ENCODE measurements around the gene STX5. TPM values are rescaled to one million over a fixed set of nuclear protein-coding genes. Genes with fewer than 3 reads are reported as not detected.
A peak's percentile ranks its signal among the peaks of the same experiment; 100 is the strongest.

The STX5 gene
- polyA plus RNA-seq, 2 of the 4 experiments (the other 2 are of a cell fraction), result 19.5 to 32.3 TPM

DNA sequence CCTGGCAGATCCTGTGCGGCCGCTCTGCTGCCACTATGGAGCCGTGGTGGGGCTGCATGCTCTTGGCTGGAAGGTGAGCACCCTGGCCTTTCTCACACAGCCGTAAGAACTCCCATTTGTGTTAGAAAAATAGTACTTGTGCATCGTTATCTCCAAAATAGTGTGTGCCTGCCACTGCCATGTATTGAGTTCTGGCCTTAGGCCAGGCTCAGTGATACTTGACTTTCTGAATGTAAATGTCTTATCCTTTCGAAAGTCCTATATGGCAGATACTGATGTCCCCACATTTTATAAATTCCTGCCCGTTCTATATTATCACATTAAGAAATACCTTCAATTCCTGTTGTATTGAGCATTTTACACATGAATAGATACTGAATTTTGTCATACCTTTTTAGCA lies 49.1 kb downstream of the STX5 start:
- no peaks in the 10 kb centered on the region for H3K9me3 ChIP-seq
- CTCF ChIA-PET, result no interaction called here
- no peak for DNase-seq (ENCODE audit: low read depth in 1 of 2, low spot score in 1 of 2)
- POLR2A ChIA-PET, result interaction anchor here (0.8 kb wide), 1 partner anchor 12 kb away, joined by 4 read pairs; no protein-coding TSS in a partner anchor
- peaks cover 6% of the 10 kb centered on the region; the same call in 1 of the 3 replicates for H3K4me1 ChIP-seq
- no peak for ATAC-seq
- FAIRE-seq, result no peak
- WGBS (ENCODE audit: missing lambda C conversion rate), result 95% methylated on average over 7 of the region's 7 CpGs
- TF ChIP-seq TFCP2L1 (CRISPR knock-in tag; IDR thresholded peaks at IDR 0.05) (no peak), RFX5 (IDR thresholded peaks at IDR 0.05) (no peak), KDM5A (IDR thresholded peaks at IDR 0.05) (no peak), HEYL (CRISPR knock-in tag; IDR thresholded peaks at IDR 0.05) (no peak), ZSCAN20 (CRISPR knock-in tag; IDR thresholded peaks at IDR 0.05) (no peak), GATA3 (IDR thresholded peaks at IDR 0.05; ENCODE audit: borderline replicate concordance) (no peak), FOXS1 (CRISPR knock-in tag; IDR thresholded peaks at IDR 0.05) (no peak), EHMT2 (IDR thresholded peaks at IDR 0.05; ENCODE audit: low read depth) (no peak), CBX2 (IDR thresholded peaks at IDR 0.05; ENCODE audit: borderline replicate concordance, low read depth) (no peak), CHD4 (IDR thresholded peaks at IDR 0.05; ENCODE audit: borderline replicate concordance) (no peak), SMC3 (IDR thresholded peaks at IDR 0.05) (no peak), RNF2 (IDR thresholded peaks at IDR 0.05; ENCODE audit: borderline replicate concordance, low read depth) (no peak), NPAS2 (CRISPR knock-in tag; IDR thresholded peaks at IDR 0.05; ENCODE audit: borderline replicate concordance) (no peak), HES2 (IDR thresholded peaks at IDR 0.05) (no peak), RAD21 (conservative IDR thresholded peaks at IDR 0.05 in 1 of 2, IDR thresholded peaks at IDR 0.05 in 1 of 2) (no peak), SREBF2 (IDR thresholded peaks at IDR 0.05) (no peak)
- TF ChIP-seq, protein P1, sequence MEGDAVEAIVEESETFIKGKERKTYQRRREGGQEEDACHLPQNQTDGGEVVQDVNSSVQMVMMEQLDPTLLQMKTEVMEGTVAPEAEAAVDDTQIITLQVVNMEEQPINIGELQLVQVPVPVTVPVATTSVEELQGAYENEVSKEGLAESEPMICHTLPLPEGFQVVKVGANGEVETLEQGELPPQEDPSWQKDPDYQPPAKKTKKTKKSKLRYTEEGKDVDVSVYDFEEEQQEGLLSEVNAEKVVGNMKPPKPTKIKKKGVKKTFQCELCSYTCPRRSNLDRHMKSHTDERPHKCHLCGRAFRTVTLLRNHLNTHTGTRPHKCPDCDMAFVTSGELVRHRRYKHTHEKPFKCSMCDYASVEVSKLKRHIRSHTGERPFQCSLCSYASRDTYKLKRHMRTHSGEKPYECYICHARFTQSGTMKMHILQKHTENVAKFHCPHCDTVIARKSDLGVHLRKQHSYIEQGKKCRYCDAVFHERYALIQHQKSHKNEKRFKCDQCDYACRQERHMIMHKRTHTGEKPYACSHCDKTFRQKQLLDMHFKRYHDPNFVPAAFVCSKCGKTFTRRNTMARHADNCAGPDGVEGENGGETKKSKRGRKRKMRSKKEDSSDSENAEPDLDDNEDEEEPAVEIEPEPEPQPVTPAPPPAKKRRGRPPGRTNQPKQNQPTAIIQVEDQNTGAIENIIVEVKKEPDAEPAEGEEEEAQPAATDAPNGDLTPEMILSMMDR (IDR thresholded peaks at IDR 0.05), result no peak
- H3K4me3 ChIP-seq, result no peak overlapping the region
- H3K27ac ChIP-seq, result no peak overlapping the region
- H3K4me2 ChIP-seq, result no peak overlapping the region

DNA sequence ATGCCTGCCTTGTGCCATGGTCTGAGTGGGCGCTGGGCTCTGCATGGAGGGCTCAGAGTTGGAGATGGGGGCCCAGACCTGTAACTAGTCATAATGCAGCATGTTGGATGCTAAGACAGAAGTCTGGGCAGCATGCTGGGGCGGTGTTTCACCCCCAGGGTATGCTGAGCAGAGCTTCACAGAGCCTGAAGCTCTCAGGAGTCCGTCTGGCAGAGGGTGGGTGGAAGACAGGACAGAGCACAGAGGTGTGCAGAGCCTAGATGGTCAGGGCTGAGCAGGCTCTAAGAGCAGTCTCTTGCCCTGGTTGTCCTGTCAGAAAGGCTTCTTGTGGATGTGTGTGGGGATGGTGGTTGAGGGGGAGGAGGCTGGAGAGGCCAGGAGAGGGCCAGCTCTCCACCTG lies 53.4 kb downstream of the STX5 start:
- CTCF ChIA-PET, result interaction anchor here (2.3 to 13.8 kb wide), 2 partner anchors 9 kb away, joined by 7 to 211 read pairs; partner anchors contain the start of gene TMEM179B

More for the DNA sequence above, 53.4 kb downstream of the STX5 start:
- POLR2A ChIA-PET, result interaction anchor here (0.9 kb wide), 1 partner anchor 114 kb away, joined by 3 read pairs; the partner anchor contains the start of genes C11orf98 and CSKMT
- TF ChIP-seq POLR2AphosphoS2 (conservative IDR thresholded peaks at IDR 0.05; ENCODE audit: low read length) (no peak), NR3C1 (IDR thresholded peaks at IDR 0.05) (no peak), SMC3 (IDR thresholded peaks at IDR 0.05) (no peak), RFX5 (IDR thresholded peaks at IDR 0.05) (no peak), USF2 (IDR thresholded peaks at IDR 0.05) (no peak), PHF8 (IDR thresholded peaks at IDR 0.05; ENCODE audit: borderline replicate concordance, low read depth) (no peak), MAZ (IDR thresholded peaks at IDR 0.05; ENCODE audit: borderline replicate concordance, low read depth, low read length) (no peak), EP300 (IDR thresholded peaks at IDR 0.05) (no peak), KDM1A (IDR thresholded peaks at IDR 0.05; ENCODE audit: low read depth) (no peak), CHD2 (IDR thresholded peaks at IDR 0.05; ENCODE audit: low read length, partially characterized antibody) (no peak), POLR2A (IDR thresholded peaks at IDR 0.05; ENCODE audit: low read length) (no peak), ZC3H11A (IDR thresholded peaks at IDR 0.05) (no peak), FOSB (CRISPR knock-in tag; IDR thresholded peaks at IDR 0.05) (no peak), FOSL2 (IDR thresholded peaks at IDR 0.05) (no peak), FOSL2 (CRISPR knock-in tag; IDR thresholded peaks at IDR 0.05) (no peak), CHD4 (IDR thresholded peaks at IDR 0.05; ENCODE audit: borderline replicate concordance) (no peak), ZFP36 (IDR thresholded peaks at IDR 0.05; ENCODE audit: borderline replicate concordance, partially characterized antibody) (no peak)
- TF ChIP-seq, protein P1 (IDR thresholded peaks at IDR 0.05), result no peak
- FAIRE-seq (no peak), ATAC-seq (peak; percentile 25 to 27; a peak in 3 of 6 replicates), DNase-seq (ENCODE audit: low read depth in 1 of 2, low spot score in 1 of 2) (no peak)
- Histone ChIP-seq H3K4me2 (no peak overlapping the region), H3K27ac (no peak overlapping the region), H3K4me1 (no peaks in the 10 kb centered on the region), H3K4me3 (no peak overlapping the region), H3K9me3 (no peaks in the 10 kb centered on the region)
- 94% methylated on average over 3 of the region's 3 CpGs for WGBS (ENCODE audit: missing lambda C conversion rate)

All from A549 (cell line).